Central memory CD8-positive, alpha-beta T cell (primary cell): Measurements from ENCODE around the gene GFOD1.

Source experiments
- ATAC-seq: fragments of 150-1000 bp; cut with Tn5 transposase; replicated peaks from 2 replicates; pipeline ENCODE4 v1.10.0; 2022; ENCODE audit warnings: mild to moderate bottlenecking, moderate FRiP score, moderate number of reproducible peaks; ENCODE audit not compliant: poor library complexity, severe bottlenecking; ENCODE audit errors: extremely low read depth
- DNase-seq, 2 donors: peaks; one replicate each; pipeline ENCODE4 v3.0.0; 2021; ENCODE audit warnings: low spot score in 2 of 2
- H3K27ac Mint-ChIP-seq: one replicate; pipeline ENCODE4 v1.8.0; 2022; ENCODE audit warnings: low read depth, mild to moderate bottlenecking, moderate library complexity, mixed read lengths
- H3K27me3 Mint-ChIP-seq: one replicate; pipeline ENCODE4 v1.8.0; 2022; ENCODE audit warnings: mixed read lengths
- H3K36me3 Mint-ChIP-seq: one replicate; pipeline ENCODE4 v1.8.0; 2022; ENCODE audit warnings: mild to moderate bottlenecking, moderate library complexity, mixed read lengths; ENCODE audit not compliant: insufficient read depth
- H3K4me1 Mint-ChIP-seq: one replicate; pipeline ENCODE4 v1.8.0; 2022; ENCODE audit warnings: mixed read lengths
- H3K4me3 Mint-ChIP-seq: one replicate; pipeline ENCODE4 v1.8.0; 2022; ENCODE audit warnings: mild to moderate bottlenecking, moderate library complexity, mixed read lengths
- H3K9me3 Mint-ChIP-seq: one replicate; pipeline ENCODE4 v1.8.0; 2022; ENCODE audit warnings: mixed read lengths

The GFOD1 gene

GRCh38 chr6:13413900-13414555 lies 73.4 kb downstream of the GFOD1 start:
- Mint-ChIP-seq H3K36me3 (no peaks in the 10 kb centered on the region), H3K27me3 (no peaks in the 10 kb centered on the region), H3K4me3 (no peak overlapping the region), H3K27ac (no peak overlapping the region), H3K9me3 (no peaks in the 10 kb centered on the region), H3K4me1 (peaks cover 12% of the 10 kb centered on the region)
- DNase-seq (no peak), ATAC-seq (no peak)

DNA sequence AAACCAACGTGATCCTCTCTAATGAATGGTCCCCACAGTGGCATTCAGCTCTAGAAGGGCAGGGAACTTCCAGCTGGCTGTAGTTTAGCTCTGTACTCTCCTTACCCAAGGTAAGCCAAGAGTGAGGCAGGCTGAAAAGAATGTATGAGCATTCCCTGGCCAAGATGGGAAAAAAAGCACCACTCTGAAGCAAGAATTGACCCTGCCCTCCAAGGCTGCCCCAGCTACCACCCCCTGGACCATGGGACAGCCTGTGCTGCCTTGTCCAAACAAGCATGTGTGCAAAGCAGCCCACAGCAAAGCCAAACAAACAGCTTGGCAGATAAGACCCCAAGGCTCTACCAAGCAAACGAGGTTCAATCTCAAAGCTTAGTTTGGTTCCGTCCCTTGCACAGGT lies 73.9 kb downstream of the GFOD1 start:
- H3K36me3 Mint-ChIP-seq: no peaks in the 10 kb centered on the region
- no peak overlapping the region for H3K27ac Mint-ChIP-seq
- H3K27me3 Mint-ChIP-seq: no peaks in the 10 kb centered on the region
- ATAC-seq (no peak), DNase-seq (no peak)
- peaks cover 12% of the 10 kb centered on the region for H3K4me1 Mint-ChIP-seq
- no peaks in the 10 kb centered on the region for H3K9me3 Mint-ChIP-seq
- H3K4me3 Mint-ChIP-seq: no peak overlapping the region

DNA sequence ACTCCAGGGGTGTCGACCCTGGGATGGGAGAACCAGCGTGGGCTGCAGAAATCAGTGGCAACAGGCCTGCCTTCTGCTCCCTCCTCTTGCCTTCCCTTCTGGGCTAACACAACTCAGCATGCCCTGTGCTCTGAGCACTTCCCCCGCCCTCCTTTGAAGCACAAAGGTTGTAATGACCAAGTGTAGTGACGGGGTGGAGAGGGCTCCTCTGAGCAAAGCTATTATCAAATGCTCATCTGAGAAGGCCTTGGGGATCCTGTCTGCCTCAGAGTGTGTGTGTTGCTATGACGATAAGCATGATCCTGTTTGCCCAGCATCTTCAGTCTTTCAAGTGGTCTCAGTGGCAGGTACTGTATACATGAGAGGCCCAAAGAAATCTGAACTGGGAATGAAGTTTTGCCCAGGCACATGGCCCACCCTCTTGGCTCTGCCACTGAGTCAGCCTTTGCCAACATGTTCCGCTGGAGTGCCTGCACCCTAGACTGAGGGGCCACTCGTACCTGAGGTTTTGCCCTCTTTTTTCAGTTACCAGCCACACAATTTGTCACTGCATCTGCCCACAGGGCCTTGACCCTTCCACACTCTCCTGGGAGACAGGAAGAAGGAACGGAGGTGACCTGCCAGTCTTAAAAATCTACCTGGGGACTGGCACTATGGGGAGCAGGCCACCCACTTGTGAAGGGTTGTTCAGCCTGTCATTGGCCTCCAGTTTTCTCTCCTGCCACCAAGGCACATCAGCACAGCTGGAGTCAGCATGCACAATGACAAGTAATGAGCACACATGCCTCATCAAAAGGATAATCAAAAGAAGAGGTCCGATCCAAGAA lies 74.5 kb downstream of the GFOD1 start:
- Mint-ChIP-seq H3K4me3 (no peak overlapping the region), H3K36me3 (no peaks in the 10 kb centered on the region), H3K9me3 (no peaks in the 10 kb centered on the region), H3K27ac (no peak overlapping the region), H3K4me1 (peaks cover 12% of the 10 kb centered on the region), H3K27me3 (no peaks in the 10 kb centered on the region)
- ATAC-seq: no peak
- DNase-seq: no peak

DNA sequence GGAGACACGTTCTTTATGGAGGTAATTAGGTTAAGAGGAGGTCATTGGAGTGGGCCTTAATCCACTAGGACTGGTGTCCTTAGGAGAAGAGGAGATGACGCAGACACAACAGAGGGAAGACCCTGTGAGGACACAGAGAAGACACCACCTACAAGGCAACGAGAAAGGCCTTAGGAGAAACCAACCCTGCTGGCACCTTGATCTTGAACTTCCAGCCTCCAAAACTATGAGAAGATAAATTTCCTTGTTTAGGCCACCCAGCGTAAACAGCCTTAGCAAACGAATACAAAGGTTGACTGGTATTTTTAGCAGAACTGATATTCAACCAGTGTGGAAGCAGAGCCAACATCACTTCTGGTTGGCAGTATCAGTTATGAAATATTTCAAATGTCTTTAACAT lies 75.2 kb downstream of the GFOD1 start:
- Mint-ChIP-seq H3K36me3 (no peaks in the 10 kb centered on the region), H3K9me3 (no peaks in the 10 kb centered on the region), H3K27ac (no peak overlapping the region), H3K27me3 (no peaks in the 10 kb centered on the region), H3K4me3 (no peak overlapping the region), H3K4me1 (peaks cover 15% of the 10 kb centered on the region)
- DNase-seq (no peak), ATAC-seq (no peak)

DNA sequence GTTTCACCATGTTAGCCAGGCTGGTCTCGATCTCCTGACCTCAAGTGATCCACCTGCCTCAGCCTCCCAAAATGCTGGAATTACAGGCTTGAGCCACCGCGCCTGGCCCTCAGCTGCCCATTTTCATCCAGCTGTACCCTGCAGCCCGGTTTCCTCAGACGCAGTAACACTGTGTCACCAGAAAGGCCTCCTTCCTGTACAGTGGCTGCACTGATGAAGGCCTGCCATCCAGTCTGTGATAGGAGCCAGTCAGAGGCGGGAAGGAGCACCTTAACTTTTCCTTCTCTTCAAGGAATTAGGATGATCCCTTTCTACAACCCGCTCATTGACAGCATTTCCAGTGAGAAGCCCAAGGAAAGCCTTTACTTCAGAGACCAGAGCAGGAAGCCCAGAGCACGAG lies 75.9 kb downstream of the GFOD1 start:
- no peaks in the 10 kb centered on the region for H3K36me3 Mint-ChIP-seq
- peaks cover 21% of the 10 kb centered on the region for H3K4me1 Mint-ChIP-seq
- H3K9me3 Mint-ChIP-seq: no peaks in the 10 kb centered on the region
- no peak for DNase-seq
- no peaks in the 10 kb centered on the region for H3K27me3 Mint-ChIP-seq
- no peak for ATAC-seq
- no peak overlapping the region for H3K4me3 Mint-ChIP-seq
- no peak overlapping the region for H3K27ac Mint-ChIP-seq

DNA sequence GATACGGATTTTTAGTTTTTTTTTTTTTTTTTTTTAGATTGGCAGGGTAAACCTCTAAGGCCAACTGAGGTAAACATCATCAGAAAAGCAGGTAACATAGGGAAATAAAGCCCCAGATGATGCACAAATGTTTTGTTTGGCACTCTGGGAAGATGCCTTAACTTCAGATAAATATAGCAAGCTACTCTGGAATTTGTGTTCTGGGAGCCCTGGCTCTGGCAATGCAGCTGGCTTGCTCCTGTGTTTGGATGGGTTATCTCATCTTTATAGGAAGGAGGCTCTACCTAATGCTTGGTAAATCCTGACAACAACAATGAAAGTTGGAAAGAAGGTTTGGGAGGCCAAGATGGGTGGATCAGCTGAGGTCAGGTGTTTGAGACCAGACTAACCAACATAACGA lies 77.4 kb downstream of the GFOD1 start:
- DNase-seq (no peak), ATAC-seq (no peak)
- peaks cover 1% of the 10 kb centered on the region for H3K36me3 Mint-ChIP-seq
- H3K9me3 Mint-ChIP-seq: no peaks in the 10 kb centered on the region
- peak overlapping the region; percentile 21 for H3K27ac Mint-ChIP-seq
- H3K4me1 Mint-ChIP-seq: peaks cover 17% of the 10 kb centered on the region
- no peaks in the 10 kb centered on the region for H3K27me3 Mint-ChIP-seq
- H3K4me3 Mint-ChIP-seq: no peak overlapping the region

- Mint-ChIP-seq H3K27ac (no peak overlapping the region), H3K4me1 (peaks cover 16% of the 10 kb centered on the region), H3K36me3 (peaks cover 1% of the 10 kb centered on the region), H3K9me3 (no peaks in the 10 kb centered on the region), H3K4me3 (no peak overlapping the region), H3K27me3 (no peaks in the 10 kb centered on the region)
- peak; percentile 43 for ATAC-seq
- no peak for DNase-seq
Measured at GRCh38 chr6:13407709-13408695, 79.4 kb downstream of the GFOD1 start.

DNA sequence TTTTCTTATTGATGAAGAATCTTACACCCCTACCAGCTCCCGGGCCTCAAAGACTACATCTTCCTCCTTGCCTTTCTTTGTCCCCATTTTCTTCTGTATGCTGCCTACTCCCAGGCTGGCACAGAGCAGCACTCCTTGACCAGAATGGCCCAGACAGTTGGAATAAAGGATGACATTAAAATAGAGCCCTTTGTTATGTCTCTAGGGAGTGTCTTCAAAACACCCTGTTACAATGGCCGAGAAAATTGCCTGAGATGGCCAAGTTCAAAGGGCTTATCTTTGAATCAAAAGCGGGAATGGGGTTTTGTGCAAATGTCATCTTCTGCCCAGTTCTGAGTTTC lies 80.1 kb downstream of the GFOD1 start:
- ATAC-seq: no peak
- Mint-ChIP-seq H3K9me3 (no peaks in the 10 kb centered on the region), H3K4me1 (peaks cover 16% of the 10 kb centered on the region), H3K27me3 (no peaks in the 10 kb centered on the region), H3K27ac (no peak overlapping the region), H3K36me3 (peaks cover 1% of the 10 kb centered on the region), H3K4me3 (no peak overlapping the region)
- DNase-seq: no peak

DNA sequence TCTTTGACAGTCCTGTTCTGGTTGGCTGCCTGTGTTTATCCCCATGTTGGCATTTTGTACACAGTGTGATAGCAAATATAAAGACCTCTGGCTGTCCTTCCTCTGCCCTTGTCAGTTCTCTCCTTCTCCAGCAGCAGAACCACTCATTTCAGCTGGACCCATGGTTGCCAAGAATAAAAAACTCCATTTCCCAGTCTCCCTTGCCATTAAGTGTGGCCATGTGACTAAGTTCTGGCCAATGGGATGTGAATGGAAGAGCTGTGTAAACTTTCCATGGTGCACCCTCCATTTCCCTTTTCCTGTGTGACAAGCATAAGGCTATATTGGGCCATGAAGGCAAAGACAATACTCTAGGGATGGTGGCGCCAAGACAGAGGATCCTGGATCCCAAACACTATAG lies 80.6 kb downstream of the GFOD1 start:
- no peaks in the 10 kb centered on the region for H3K9me3 Mint-ChIP-seq
- no peak for DNase-seq
- no peak overlapping the region for H3K4me3 Mint-ChIP-seq
- H3K4me1 Mint-ChIP-seq: peaks cover 16% of the 10 kb centered on the region
- peaks cover 1% of the 10 kb centered on the region for H3K36me3 Mint-ChIP-seq
- no peak overlapping the region for H3K27ac Mint-ChIP-seq
- no peaks in the 10 kb centered on the region for H3K27me3 Mint-ChIP-seq
- no peak for ATAC-seq

GRCh38 chr6:13405961-13406477 lies 81.4 kb downstream of the GFOD1 start:
- H3K27ac Mint-ChIP-seq: no peak overlapping the region
- H3K4me1 Mint-ChIP-seq: peaks cover 16% of the 10 kb centered on the region
- peaks cover 1% of the 10 kb centered on the region for H3K36me3 Mint-ChIP-seq
- no peak for ATAC-seq
- H3K27me3 Mint-ChIP-seq: no peaks in the 10 kb centered on the region
- no peak overlapping the region for H3K4me3 Mint-ChIP-seq
- H3K9me3 Mint-ChIP-seq: no peaks in the 10 kb centered on the region
- DNase-seq: no peak

DNA sequence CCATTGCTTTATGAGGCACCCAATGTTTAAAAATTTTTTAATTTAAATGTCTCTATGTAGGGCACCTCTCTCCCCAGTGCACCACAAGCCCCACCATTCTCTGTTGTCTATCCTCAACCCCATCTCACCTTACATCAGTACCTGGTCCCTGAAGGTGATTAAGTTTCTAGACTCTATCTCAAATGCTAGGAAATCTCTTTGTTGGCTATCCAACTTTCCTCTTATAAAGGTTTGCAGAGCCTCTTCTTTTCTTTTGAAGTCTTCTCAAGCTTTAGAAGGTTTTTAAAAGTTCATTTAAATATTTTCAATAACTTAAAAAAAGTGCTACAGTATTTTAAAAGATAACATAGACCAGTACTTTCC lies 82.5 kb downstream of the GFOD1 start:
- no peak for ATAC-seq
- Mint-ChIP-seq H3K27ac (no peak overlapping the region), H3K4me1 (peaks cover 16% of the 10 kb centered on the region), H3K9me3 (no peaks in the 10 kb centered on the region), H3K27me3 (no peaks in the 10 kb centered on the region), H3K4me3 (no peak overlapping the region), H3K36me3 (peaks cover 1% of the 10 kb centered on the region)
- no peak for DNase-seq

DNA sequence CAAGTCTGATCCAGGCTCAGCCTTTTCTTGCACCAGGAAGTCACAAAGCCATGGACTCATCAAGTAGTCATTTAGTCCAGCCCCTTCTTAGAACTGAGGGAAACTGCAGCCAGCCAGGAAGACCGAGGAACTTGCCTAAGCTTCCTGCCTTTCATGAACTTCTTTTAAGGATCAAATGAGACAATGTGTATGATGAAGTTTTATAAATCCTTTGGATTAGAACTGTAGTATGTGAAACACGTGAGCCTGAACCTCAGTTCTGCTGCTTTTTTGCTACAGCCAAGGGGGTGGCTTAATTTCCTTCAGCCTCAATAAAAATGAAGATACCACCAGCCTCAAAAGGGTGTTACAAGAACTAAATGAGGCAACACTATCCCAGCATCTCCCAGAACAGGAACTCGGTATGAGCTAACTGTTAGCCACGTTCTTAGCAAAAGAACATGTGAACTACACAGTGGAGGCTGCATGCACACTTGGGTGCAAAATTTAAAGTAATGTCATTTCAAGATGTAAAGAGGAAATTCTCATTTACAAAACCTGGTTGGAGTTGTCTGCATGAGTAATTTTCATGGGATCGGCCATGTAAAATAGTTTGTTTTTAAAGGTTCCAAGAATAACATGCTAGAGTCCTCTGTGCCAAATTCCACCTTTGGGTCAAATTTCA lies 83.0 kb downstream of the GFOD1 start:
- DNase-seq: no peak
- ATAC-seq: no peak
- Mint-ChIP-seq H3K27me3 (no peaks in the 10 kb centered on the region), H3K4me1 (peaks cover 16% of the 10 kb centered on the region), H3K4me3 (no peak overlapping the region), H3K9me3 (no peaks in the 10 kb centered on the region), H3K36me3 (peaks cover 1% of the 10 kb centered on the region), H3K27ac (no peak overlapping the region)
